GM12874 (cell line): ENCODE measurements around the gene CAPN13.

Source experiments
- CTCF ChIP-seq: IDR thresholded peaks from 2 replicates; pipeline ENCODE4 v1.5.1; 2011; ENCODE audit warnings: low read depth, mild to moderate bottlenecking, control low read depth, low read length, moderate library complexity; ENCODE audit not compliant: insufficient read depth

Gene CAPN13

GRCh38 chr2:30799366-30799765 is 7.9 kb downstream of the CAPN13 start:
- no peak for TF ChIP-seq CTCF

GRCh38 chr2:30798536-30798991 is 8.7 kb downstream of the CAPN13 start:
- no peak for TF ChIP-seq CTCF

- no peak for TF ChIP-seq CTCF
Observed at GRCh38 chr2:30797381-30798015, 9.7 kb downstream of the CAPN13 start.

- TF ChIP-seq CTCF, result no peak
Observed at GRCh38 chr2:30796699-30797098, 10.5 kb downstream of the CAPN13 start.

- TF ChIP-seq CTCF, result no peak
Observed at GRCh38 chr2:30792521-30792920, 14.7 kb downstream of the CAPN13 start.

- no peak for TF ChIP-seq CTCF
Observed at GRCh38 chr2:30790879-30791278, 16.4 kb downstream of the CAPN13 start.

- TF ChIP-seq CTCF, result no peak
Observed at GRCh38 chr2:30789670-30790210, 17.5 kb downstream of the CAPN13 start.
